HG03139 (cell line): ENCODE measurements around the gene NME3.

ENCODE experiments used
- ATAC-seq: cut with Tn5 transposase; IDR thresholded peaks from one replicate; pipeline ENCODE4 v1.9.1; 2021; ENCODE audit not compliant: unreplicated experiment

NME3 gene

GRCh38 chr16:1794221-1794871 lies 23.0 kb upstream of the NME3 start:
- ATAC-seq = no peak

DNA sequence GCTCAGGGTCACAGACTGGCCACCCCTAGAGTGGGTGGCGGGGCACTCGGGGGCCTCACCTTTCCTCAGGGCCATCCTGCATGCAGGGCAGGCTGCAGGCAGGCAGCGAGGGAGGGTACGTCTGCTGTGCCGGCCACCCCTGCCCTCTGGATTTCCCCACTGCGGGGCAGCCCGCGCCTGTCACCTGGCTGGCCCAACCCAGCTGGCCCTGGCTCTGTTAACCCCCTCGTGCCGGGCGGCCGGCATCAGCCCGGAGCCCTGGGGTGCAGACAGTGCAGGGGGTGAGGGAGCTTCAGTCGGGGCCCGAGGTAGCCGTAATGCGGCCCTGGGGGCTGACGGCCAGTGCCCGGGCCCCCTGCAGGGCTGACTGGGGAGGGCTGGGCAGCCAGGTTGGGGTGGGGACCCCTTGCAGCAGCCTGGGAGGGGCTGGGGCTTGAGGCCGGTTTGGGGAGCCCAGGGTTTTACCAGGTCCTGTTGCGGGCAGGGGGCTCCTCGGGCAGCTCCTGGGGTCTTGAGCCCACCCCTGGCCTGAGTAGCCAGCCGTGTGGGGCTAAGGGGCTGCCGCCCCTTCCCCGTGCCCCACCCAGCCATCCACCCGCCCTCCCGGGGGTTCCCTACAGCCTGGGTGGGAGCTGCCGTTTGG lies 22.4 kb upstream of the NME3 start, which contains the start of gene IGFALS:
TSS of gene IGFALS (minus strand) at position 128 of the 643 bp plus-strand sequence. CDS start at position 75, 53 bp downstream.
- no peak for ATAC-seq

DNA sequence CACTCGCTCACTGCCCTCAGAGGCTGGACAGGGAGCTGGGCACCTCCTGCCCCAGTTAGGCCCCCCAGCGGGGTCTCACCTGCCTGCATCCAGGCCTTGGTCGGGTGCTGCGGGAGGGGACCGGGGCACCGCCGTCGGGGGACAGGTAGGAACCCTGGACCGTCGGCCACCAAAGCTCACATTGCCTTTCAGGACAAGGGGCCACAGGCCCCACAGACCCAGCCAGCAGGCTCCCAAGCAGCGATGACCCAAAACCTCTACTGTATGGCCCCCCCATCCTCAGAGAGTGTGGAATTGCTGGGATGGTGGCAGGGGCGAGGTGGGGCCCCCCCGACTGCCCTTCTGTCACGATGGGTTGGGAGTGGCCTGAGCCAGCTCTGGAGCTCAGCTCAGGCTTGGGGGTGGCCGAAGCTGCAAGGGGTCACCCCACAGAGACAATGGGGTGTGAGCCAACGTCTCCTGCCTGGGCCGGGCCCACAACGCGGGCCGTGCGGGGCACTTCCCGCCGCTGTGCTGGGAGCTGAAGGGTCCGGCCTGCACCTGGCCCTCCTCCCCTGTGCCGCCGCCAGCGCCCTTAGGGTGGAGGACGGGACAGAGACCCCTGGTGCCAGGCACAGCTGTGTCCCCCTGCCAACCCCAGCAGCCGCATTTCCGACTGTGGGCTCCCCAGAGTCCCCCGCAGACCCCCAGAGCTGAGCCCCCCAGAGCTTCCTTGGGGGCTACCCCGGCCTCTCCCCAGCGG lies 21.7 kb upstream of the NME3 start:
- no peak for ATAC-seq

- no peak for ATAC-seq
Measured at GRCh38 chr16:1791943-1792812, 20.8 kb upstream of the NME3 start.

GRCh38 chr16:1791256-1791942 lies 20.1 kb upstream of the NME3 start:
- ATAC-seq = no peak

DNA sequence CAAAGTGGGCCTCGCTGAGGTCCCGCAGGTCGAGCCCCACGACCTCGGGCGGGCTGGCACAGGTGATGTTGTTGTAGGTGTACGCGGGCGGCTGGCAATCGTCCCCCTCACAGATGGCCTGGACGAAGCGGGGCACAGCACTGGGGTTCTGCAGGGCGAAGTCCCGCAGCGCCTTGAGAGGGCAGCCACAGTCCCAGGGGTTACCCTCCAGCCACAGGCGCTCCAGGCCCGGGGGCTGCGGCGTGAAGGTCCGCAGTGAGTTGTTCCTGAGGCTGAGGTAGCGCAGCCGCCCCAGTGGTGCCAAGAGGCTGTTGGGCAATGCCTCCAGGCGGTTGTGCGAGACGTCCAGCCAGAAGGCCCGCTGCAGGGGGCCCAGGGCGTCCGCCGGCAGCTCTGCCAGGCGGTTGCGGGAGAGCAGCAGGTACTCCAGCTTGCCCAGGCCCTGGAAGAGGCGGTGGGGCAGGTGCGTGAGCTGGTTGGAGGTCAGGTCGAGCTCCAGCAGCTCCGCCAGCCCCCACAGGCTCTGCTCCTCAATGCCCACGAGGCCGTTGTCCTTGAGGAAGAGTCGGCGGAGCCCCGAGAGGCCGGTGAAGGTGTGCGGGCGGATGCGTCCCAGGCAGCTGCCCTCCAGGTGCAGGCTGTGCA lies 19.4 kb upstream of the NME3 start:
- ATAC-seq = no peak

- ATAC-seq = no peak
Measured at GRCh38 chr16:1790261-1790610, 18.9 kb upstream of the NME3 start.

DNA sequence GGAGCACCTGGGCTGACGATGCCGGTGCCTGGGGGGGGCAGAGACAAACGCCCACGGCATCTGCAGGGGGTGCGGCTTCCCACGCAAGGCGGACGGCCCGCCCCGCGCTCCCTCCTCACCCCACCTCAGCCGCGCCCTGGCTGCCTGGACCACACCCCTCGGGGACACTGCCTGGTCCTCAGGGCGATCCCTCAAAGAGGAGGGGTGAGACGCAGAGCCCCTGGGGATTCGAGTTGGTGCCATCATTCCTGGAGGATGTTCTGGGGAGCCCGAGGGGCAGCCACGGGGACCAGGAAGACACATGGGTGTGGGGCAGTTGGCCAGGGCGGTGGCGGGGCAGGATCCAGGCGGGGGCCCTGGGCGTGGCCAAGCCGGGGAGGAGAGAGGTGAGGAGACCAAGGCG lies 18.3 kb upstream of the NME3 start:
- ATAC-seq = no peak

- no peak for ATAC-seq
Measured at GRCh38 chr16:1788708-1789100, 17.4 kb upstream of the NME3 start.

GRCh38 chr16:1788095-1788707 lies 16.9 kb upstream of the NME3 start:
- no peak for ATAC-seq

DNA sequence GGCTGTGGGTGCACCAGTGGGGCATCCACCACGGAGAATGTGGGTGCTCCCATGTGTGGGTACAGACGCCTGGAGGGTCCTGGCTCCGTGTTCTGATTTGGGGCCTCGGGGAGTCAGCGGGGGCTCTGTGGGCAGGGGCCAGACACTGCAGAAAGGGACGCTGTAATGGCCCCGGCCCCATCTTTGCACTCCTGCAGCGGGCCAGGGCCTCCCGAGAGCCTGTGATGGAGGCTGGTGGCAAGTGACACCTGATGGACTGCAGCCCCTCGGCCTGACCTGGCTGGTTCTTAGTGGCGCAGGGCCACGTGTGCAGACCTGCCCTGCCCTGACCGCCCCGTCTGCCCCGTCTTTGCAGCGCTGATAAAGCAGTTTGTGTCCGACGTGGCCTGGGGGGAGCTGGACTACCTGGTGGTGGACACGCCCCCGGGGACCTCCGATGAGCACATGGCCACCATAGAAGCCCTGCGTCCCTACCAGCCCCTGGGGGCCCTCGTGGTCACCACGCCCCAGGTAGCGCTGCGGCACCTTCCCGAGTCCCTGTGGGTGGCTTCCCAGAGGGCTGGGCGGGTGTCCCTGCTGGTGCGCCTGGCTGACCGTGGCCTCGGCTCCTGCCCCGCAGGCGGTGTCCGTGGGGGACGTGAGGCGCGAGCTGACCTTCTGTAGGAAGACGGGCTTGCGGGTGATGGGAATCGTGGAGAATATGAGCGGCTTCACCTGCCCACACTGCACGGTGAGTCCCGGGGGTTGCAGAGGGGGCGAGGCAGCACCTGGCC lies 16.2 kb upstream of the NME3 start:
- no peak for ATAC-seq

- ATAC-seq = no peak
Measured at GRCh38 chr16:1787056-1787321, 15.6 kb upstream of the NME3 start.

- ATAC-seq = no peak
Measured at GRCh38 chr16:1786242-1787055, 15.1 kb upstream of the NME3 start.

DNA sequence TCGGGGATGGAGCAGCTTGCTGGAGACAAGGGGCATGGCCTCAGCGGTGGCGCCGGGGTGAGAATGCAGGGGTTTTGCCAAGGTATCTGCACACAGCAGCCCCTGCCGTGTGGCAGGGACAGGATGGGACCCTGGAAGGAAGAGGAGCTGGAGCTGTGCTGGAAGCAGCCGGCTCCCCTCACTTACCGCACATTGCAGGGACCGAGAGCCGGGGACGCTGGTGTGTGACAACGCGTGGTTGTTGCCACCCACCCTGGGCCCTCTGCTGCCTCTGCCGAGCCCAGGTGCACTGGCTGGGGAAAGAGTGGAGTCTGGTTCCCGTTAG lies 14.5 kb upstream of the NME3 start:
- ATAC-seq = no peak

DNA sequence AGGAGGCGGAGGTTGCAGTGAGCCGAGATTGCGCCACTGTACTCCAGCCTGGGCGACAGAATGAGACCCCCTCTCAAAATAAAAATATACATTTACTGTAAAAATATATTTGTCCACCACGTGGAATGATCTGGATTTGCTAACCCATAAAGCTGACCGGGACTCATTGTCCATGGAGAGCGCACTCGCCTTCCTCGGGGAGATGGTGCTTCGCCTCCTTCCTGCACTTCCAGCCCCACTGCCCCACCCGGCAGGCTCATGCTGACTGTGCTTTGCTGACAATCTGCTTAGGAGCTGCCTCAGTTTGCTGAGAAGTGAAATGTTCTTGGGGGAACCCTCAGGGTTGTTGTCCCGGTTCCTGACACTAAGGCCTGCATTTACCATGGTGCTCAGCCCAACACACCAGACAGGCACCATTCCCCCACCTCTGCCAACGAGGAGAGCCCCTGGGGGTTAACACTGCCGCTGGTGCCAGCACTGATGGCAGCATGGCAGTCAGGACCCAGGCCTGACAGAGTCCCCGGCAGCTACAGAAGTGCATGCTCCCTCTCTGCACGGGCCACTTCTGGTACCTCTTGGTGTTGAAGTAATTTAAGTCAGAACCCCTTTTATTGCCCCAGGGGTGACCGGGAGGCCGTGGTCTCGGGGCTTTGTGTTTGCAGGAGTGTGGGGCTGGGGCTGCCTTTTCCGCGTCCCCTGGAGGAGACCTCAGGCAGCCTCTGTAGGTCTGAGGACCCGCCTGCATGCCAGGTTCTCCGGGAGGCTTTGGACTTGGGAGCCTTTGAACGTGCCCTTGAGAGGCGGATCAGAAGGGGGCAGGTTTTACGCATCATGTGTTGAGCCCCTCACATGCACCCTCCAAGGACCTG lies 13.9 kb upstream of the NME3 start:
- no peak for ATAC-seq

DNA sequence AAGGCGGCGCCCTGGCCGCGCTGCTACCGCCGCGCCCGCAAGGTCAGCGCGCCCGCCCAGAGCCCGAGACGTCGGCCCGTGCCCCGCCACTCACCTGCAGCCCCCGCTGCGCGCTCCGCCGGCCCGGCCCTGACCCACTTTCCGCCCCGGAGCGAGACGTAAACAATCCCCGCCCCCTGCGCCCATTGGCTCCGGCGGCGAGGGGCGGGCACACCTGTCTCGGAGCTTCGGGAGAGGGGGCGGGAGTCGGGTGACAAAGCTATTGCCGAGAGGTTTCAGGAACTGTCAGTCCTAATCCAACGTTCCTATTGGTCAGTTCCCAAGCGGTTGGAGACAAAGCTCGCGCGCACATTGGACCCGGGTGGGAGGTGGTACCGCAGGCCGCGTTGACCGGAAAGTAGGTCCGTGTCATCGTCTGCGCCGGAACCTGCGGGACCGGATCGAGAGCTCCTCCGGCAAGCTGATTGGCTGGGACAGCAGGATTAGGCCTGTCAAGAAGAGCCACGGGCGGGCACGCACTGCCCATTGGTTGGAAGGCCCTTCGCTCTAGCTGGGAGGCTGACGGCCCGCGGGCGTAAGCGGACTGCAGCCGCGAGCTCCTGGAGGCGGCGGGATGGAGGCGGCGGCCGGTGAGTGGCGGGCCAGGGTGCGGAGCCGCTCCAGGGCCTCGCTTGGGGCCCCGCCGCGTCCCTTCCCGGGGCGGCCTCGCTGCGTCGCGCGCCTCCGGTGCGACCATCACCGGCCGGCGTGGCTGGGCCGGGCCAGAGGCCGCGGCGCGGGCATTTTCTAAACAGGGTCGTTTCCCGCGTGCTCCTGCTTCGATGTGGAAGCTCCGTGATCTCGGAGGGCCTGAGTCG lies 11.3 kb upstream of the NME3 start, which contains the start of the genes NUBP2 and SPSB3:
TSS of gene NUBP2 (plus strand) at position 553 of the 857 bp plus-strand sequence. CDS start at position 614, 61 bp downstream.
TSS of gene SPSB3 (minus strand) at position 164 of the 857 bp plus-strand sequence. CDS start 1,088 bp downstream, outside the sequence.
- ATAC-seq = peak; percentile 79
